HG03095 (cell line): ENCODE data around the gene EME1.

Source experiments
- ATAC-seq: cut with Tn5 transposase; IDR thresholded peaks from one replicate; pipeline ENCODE4 v1.9.1; 2021; ENCODE audit warnings: moderate library complexity; ENCODE audit not compliant: unreplicated experiment

The EME1 gene

DNA sequence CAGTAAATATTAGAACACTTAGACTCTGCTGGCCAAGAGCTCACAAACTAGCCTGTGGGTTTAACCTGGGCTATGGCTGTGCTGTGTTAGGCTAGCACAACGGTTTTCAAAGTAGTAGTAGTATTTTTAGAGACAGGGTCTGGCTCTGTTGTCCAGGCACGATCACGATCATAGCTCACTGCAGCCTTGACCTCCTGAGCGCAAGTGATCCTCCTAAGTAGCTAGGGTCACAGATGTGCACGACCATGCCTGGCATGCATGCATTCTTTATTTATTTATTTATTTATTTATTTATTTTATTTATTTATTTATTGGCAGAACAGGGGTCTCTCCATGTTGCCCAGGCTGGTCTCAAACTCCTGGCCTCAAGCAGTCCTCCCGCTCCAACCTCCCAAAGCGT, 10.4 kb upstream of the EME1 start:
- no peak for ATAC-seq

DNA sequence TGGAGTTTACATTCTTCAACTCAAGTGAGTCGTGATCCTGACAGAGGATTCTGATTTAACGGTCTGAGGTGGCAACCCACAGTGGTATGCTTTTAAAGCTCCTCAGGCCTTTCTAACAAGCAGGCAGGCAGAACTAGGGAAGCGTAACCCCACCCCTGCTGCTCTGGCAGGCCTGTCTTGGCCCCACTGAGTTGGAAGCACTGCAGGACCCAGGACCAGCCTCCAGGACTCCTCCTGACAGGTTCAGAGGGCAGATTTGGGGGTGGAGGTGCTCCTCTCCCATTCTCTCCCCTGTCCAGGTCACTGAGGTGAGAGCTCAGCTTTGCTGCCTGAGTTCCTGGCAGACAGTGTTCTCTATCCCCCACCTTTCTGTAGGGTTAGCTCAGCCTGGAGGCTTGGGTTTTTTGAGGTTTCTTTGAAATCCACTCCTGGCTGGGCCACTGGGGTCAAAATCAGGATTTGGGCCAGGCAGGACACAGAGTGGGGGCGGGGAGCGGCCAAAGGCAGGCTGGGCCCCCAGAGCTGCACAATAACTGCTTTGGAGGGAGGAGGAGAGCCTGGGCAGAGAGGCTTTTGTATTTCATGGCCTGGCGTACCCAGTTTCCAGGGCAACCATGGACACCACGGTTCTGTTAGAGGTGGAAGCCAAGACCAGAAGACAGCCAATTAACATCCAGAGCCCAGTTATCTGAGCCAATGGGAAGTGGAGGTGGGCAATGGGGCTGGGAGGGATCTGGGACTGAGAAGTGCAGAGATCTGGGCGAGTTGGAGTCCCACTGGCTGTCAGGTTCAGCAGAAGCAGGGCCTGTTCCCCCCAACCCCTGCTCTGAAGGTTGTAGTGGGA, 9.6 kb upstream of the EME1 start:
- no peak for ATAC-seq

DNA sequence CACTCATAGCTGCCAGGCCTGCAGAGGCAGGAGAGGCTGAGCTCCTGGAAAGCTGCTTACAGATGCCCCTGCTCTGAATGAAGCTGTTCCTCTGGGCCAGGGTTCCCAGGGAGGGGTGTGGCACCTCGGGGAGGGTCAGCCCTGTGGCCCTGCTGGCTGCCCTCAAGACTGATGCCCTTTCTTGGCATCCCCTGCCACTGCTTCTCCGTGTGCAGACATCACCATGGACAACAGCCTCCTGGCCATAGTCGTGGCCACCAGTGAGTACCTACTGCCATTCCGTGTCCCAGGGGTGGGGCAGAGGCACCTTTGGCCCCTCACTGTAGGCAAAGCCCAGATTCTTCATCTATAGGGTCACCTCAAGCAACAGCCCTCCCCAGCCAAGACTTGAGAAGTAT, 9.0 kb upstream of the EME1 start:
- ATAC-seq, result no peak

DNA sequence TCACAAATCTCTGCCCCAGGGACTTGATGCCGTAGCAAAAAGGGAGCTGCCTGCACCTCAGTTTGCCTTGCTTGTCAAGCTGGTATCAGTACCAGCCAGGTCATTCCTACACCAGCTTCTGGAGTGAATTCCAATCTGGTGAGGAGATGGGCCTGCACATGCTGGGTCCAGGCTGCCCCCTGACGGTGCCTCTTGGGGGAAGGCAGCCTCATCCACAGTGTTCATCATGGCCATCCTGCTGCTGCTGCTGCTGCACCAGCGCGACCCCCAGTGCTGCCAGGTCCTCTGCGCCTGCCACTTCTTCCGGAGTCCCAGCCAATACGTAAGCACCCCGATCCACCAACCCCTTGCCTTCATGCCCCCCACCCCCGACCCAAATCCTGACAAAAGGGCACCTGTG, 8.3 kb upstream of the EME1 start:
- no peak for ATAC-seq

DNA sequence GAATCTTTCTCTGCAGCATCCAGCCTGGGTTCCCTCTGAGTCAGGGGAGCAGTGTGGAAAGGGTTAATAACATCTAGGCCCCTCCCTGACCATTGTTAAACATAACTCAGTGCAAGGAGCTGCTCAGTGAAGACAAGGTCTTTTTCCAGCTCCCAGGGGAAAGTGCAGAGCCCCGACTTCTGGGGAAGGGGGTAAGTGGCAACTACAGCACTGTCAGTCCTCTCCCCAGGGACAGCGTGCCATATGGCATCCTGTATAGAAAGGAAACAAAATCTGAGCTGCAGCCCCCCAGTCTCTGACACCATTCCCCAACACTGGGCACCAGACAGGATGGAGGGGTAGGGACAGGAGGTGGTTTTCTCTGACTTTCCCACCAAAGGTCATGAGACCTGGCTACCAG, 7.9 kb upstream of the EME1 start:
- no peak for ATAC-seq

DNA sequence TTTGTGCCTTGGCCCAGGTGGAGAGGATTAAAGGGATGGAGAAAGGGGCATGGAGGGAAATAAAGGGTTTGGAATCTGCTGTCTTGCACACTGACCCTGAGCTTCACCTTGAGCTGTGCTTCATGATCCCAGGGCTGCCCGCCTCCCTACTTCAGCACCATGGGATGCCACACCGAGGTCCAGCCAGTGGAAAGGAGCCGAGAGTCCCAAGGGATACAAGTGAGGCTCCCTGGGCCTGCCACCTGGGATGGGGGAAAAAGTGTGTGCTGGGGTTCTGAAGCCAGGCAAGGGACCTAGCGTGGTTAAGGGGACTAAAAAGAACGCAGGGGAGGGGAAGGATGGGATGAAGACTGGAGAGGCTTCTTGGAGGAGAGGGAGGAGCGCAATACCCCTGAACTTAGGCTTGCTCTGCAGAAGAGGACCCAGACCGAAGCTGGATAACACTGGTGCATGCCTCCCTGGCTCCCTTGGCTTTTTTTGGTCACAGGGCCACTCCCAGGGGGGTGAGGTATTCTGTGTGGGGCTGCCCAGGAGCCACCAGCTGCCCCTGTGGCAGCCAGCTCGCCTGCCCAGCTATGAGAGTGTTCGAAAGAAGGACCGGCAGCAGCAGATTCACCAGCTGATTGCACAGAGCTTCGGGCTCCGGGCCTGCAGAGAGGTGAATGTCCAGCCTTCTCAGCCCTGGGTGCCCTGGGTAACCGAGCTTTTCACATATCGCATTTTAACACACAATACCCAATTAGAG, 7.2 kb upstream of the EME1 start:
- no peak for ATAC-seq

DNA sequence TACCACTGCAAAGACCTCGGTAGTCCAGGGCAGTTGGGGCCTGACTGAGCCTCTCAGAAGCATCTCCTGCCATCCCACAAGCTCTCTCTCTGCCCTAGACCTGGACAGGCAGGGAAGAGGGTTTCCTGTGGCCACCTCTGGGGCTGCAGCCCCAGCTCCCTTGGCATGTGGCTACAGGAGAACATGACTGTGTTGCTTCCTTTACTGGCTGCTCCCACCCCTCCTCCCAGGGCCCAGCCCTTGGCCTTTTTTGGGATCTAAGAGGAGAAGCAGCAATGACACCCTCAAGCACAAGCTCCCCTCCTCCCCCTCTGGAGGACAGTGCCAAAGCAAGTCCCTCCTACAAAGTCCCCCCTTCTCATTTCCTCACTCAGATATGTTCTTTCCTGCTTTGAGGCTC, 5.6 kb upstream of the EME1 start:
- no peak for ATAC-seq

DNA sequence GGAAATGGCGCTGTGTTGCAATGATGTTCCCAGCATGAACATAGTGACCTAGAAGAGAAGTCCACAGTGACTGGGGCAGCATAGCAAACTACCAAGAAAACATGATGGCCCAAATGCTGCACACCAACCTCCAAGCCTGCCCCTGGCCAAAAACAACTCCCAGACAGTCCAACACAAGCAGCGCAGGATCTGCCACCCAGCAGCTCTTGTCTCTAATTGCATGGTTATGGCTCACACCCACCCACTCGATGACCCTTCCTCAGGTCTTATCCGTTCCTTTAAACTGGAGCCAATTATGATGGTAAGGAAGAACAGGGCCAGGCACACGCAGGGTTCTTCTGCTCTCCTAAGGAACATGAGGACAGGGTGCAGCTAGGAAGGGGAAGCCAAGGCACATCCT, 3.0 kb upstream of the EME1 start:
- no peak for ATAC-seq

DNA sequence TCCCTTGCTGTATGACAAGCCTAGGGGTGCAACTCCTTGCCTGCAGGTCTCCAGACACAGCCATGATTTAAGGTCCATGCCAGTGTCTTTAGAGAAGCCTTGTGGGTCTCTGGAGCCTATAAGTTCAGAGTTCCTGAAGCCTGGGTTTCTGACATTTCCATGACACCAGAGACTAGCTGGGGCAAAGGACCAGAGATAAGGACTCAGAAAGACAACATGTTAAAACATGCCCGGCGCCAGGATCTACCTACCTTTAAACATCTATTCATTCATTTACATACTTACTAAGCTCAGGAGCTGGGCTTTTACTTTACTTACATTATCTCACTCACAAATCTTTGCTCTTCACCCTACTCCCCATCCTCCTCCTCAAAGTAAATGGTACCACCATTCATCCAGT, 1.5 kb upstream of the EME1 start:
- ATAC-seq, result no peak

DNA sequence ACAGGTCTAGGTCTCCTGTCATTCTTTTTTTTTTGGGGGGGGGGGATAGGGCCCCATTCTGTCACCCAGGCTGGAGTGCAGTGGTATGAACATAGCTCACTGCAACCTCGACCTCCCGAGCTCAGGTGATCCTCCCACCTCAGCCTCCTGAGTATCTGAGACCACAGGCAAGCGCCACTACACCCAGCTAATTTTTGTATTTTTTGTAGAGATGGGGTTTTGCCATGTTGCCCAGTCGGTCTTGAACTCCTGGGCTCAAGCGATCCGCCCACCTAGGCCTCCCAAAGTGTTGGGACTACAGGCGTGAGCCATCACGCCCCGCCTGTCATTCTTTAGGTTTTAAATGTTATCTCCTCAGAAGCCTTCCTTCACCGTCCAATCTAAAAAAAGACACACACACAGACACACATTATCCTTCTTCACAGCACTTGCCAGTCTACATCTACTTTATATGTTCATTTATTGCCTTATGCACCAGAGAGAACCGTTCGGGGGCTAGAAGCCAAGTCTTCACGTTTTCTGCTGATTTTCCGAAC, 739 bp upstream of the EME1 start:
- no peak for ATAC-seq

DNA sequence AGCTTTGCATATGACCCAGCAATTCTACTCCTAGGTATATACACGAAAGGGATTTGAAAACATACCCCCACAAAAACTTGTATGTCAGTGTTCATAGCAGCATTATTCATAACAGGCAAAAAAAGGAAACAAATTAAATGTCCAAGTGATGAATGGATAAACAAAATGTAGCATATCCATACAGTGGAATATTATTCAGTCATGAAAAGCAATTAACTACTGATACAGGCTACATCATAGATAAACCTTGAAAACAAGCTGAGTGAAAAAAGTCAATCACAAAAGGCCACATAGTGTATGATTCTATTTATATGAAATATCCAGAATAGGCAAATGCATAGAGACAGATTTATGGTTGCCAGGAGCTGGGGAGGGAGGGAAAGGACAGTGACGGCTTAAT, 676 bp downstream of the EME1 start:
- ATAC-seq, result no peak

DNA sequence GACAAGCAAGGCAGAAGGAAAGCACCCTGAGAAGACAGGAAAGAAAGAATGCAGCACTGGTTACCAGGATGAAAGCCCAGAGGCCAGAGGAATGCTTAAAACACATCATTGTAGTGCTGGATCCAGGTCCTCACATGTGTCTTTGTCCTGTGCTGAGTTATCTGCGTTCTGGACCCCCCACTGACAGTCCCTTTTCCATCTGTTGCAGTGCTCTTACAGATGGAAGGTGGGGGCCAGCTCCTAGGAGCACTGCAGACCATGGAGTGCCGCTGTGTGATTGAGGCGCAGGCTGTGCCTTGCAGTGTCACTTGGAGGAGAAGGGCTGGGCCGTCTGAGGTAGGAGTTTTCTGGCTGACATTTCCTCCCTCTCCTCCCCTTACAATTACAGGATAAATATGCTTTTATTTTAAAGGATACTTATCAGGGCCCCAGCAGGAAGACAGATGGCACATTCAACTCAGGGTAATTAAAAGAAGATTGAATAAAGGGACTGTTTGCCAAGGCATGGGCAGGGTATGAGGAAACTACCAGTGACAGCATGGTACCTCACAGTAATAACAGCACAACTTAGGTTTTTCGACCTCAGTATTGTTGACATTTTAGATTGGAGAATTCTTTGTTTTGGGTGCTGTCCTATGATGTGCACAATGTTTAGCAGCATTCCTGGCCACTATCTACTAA, 3.0 kb downstream of the EME1 start:
- no peak for ATAC-seq

DNA sequence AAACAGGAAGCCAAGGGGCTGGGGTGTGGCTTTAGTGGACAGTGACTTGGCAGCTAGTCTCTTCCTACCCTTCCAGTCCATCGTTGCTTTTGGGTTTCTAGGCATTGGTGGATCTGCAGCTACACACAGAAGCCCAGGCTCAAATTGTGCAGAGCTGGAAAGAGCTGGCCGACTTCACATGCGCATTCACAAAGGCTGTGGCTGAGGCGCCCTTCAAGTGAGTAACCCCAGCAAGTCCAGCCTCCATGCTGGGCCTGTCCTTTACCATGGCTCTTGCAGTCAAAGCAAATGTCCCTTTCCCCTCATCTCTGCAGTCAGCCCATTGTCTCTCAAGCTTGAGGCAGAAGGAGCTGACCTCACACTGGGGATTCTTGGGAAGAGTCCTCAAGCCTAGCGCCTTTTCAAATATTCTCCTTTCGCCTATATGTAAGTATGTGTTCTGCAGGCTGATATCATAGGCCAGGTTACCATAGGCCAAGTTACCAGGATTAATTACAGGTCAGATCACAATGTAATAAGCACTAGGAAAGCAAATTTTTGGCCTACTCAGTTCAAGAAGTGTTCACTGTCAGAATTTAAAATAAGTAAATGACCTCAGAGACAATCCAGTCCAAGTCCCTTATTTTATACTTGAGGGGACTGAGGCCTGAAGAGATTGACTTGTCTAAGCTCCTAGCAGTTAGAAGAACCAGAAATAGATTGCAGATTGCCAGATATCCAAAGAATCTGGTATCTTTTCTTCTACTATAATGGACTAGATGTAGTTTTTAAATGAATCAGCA, 6.5 kb downstream of the EME1 start:
- ATAC-seq, result no peak

DNA sequence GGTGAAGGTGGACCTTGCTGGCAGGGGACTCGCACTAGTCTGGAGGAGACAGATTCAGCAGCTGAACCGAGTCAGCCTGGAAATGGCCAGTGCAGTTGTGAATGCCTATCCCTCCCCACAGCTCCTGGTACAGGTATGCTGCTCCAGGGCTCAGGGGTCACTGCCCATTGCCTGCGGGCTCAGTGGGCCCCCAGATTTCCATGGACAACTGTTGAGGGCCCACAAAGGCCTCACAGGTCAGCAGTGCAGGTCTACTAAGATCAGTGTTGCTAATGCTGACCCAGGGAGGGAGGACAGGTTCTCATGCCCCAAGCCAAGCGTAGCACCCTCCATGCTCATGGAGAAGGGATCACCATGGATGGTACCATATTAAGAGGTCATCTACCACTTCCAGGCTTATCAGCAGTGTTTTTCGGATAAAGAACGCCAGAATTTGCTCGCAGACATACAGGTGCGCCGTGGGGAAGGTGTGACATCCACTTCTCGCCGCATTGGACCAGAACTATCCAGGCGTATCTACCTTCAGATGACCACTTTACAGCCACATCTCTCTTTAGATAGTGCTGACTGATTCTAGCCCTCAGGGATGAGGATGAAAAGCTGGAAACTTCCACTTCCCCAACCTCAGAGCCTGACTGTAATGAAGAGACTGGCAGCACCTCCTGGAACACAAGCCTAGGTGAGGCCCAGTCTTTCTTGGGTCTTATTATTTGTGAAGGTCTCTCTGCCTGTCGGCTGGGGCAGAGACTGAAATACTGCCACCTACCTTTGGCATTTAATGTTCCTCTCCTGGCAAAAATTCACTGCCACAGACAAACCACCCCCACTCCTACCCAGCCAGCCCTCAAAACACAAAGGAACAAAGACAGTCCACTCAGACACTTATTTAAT, 7.6 kb downstream of the EME1 start:
- ATAC-seq, result no peak

DNA sequence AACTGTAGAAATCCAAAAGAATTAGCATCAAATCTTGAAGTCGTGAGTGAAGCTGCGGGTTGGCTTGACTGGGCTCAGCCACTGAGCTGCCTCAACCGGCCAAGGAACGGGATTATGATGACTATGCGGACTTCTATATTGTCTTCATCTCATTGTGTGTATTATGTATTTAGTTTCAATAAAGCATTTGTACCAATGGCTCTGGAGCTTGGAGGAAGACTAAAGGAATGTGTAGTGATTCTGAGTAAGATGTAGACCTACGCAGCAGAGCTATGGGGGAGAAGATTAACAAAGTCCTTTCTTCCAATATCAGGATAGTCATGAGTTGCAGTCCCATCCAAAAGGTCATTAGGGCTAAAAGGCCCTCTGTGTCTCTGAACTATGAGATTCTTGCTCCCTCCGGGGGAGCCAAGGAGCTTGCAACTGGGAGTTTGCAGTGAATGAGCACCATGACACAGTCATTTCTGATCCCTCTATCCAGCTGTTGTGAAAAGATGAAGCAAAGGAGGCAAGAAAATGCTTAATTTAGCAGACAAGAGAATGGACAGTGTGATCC, 8.3 kb downstream of the EME1 start:
- ATAC-seq, result no peak

DNA sequence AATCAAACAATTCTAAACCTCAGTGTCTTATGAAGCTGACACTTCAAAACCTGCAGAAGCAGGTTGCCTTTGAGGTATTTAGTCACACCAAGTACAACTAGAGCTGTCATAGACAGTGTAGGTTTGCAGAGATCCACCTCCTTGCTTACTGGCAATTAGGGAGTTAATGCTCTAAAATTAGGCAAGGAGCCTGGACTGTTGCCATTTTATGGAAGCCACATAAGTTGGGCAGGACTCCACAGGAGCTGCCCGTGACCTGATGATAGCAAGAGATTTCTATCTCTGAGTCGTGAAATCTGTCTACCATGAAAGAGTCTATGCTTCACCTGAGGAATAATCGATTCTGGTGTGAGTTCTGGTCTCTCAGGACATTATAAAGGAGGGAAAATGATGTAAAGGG, 8.9 kb downstream of the EME1 start:
- ATAC-seq, result no peak

DNA sequence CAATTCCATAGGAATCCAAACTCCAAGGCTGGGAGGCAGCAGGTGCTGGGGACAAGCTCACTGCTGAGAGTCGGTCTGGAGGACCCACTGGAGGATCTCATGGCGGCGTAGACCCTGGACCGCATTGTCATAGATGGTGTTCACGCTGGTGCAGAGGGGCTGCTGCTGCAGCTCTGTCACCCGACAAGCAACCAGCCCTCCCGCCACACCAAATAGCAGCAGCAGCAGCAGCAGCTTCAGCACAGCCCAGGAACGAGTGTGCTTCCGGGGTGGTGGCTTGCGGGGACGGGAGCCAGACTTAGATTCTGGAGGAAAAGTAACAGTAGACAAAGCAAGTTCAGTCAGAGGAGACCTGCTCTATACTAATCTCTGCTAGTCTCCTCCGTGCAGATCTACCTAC, 9.9 kb downstream of the EME1 start:
- no peak for ATAC-seq

DNA sequence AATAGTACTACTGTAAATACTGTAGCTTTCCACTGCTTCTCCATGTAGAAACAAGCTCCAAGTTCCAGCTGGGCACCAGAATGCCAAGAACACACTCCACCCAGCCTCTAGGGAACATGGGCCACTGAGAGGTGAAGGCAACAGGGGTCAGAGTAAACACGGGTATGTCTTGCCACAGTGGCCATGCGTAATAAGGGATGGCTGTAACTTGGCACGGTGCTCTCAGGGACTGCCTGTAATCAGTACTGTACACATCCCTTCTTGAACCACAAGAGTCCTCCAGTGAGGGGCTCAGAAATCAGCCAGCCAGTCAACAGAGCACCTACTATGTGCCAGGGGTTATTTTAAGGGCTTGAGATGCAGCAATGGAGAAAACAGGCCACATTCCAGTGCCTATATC, 13.5 kb downstream of the EME1 start:
- no peak for ATAC-seq

DNA sequence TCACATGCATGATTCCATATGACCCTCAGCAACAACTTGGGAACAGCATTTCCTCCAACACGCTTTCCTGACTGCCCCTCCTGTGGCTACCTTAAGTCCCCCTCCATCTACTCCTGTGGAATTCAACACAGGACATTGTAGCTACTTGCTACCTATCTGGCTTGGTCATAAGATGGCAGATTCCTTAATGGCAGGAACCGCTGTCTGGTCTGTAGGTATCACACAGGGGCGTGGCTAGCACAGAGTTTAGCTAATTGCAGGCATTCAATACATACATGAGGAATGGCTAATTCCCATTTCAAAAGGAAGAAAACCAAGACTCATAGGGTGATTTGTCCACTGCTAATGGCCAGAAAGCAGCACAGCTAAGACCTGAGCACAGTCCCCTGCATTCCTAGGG, 15.7 kb downstream of the EME1 start:
- ATAC-seq, result no peak

DNA sequence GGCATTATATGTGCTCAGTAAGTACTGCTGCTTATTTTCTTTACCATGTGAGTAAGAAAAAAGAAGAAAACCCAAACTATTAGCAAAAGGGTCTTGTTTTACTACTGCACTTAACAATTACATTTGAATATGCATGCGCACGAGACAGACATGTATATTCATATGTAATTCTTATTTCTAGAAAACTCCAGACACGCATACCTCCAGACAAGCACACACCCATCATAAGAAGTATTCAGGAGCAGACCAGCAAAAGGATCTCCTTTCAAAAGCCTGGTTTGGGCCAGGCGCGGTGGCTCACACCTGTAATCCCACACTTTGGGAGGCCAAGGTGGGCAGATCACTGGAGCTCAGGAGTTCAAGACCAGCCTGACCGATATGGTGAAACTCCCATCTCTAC, 16.5 kb downstream of the EME1 start:
- ATAC-seq, result no peak
